ENCODE results near the gene MYL7. TPM values are rescaled to one million over a fixed set of nuclear protein-coding genes. Genes with fewer than 3 reads are reported as not detected.
A peak's percentile ranks its signal among the peaks of the same experiment; 100 is the strongest.

Gene MYL7
- total and polyA plus RNA-seq, 9 of the 15 experiments (the other 6 are each of a cell fraction or from before 2014, with no cell fraction given), result not detected

GRCh38 chr7:44123190-44124003, 17.7 kb downstream of the MYL7 start, which contains the start of gene POLD2 (continued):
- no peak for TF ChIP-seq TRIM25 (IDR thresholded peaks at IDR 0.05; ENCODE audit: borderline replicate concordance)
- TF ChIP-seq ARID3A (IDR thresholded peaks at IDR 0.05; ENCODE audit: borderline replicate concordance, low read depth, low read length), result no peak
- TF ChIP-seq TAF15 (IDR thresholded peaks at IDR 0.05; ENCODE audit: low read depth, low read length), result no peak
- no peak for TF ChIP-seq MLLT1 (IDR thresholded peaks at IDR 0.05)
- TF ChIP-seq CBX8 (IDR thresholded peaks at IDR 0.05; ENCODE audit: borderline replicate concordance, extremely low read depth, low read depth, low read length, poor library complexity, severe bottlenecking), result no peak
- TF ChIP-seq MTA1 (IDR thresholded peaks at IDR 0.05; ENCODE audit: borderline replicate concordance), result no peak; the same call in 1 of the 2 replicates
- no peak for TF ChIP-seq RREB1 (CRISPR knock-in tag; IDR thresholded peaks at IDR 0.05)
- TF ChIP-seq SMAD1 (IDR thresholded peaks at IDR 0.05; ENCODE audit: low read depth, low read length, partially characterized antibody), result no peak
- no peak for TF ChIP-seq NR1H2 (CRISPR knock-in tag; IDR thresholded peaks at IDR 0.05)
- TF ChIP-seq FOXJ3 (CRISPR knock-in tag; IDR thresholded peaks at IDR 0.05), result no peak
- no peak for TF ChIP-seq GMEB1 (CRISPR knock-in tag; IDR thresholded peaks at IDR 0.05)
- TF ChIP-seq POLR2A (conservative IDR thresholded peaks at IDR 0.05), result peak; percentile 84
- TF ChIP-seq NEUROD1 (IDR thresholded peaks at IDR 0.05; ENCODE audit: borderline replicate concordance, low read depth, low read length, partially characterized antibody), result peak; percentile 74
- TF ChIP-seq CREM (IDR thresholded peaks at IDR 0.05; ENCODE audit: low read depth), result peak; percentile 91
